GM21723 (cell line): ENCODE data around the gene FBLN1.
"Not testable (repeated sequence)": the region's sequence is repeated elsewhere in the genome, so short reads cannot be mapped to it uniquely, and the experiment has no call there.

Source experiments
- ATAC-seq: cut with Tn5 transposase; IDR thresholded peaks from one replicate; pipeline ENCODE4 v1.9.1; 2021; ENCODE audit warnings: mild to moderate bottlenecking, moderate library complexity; ENCODE audit not compliant: unreplicated experiment

Gene FBLN1

GRCh38 chr22:45582955-45583320, 80.3 kb downstream of the FBLN1 start:
- ATAC-seq = no peak

- ATAC-seq = no peak
Observed at GRCh38 chr22:45583504-45583903, 80.8 kb downstream of the FBLN1 start.

- no peak for ATAC-seq
Observed at GRCh38 chr22:45584121-45584570, 81.5 kb downstream of the FBLN1 start.

- no peak for ATAC-seq
Observed at GRCh38 chr22:45584621-45585436, 82.1 kb downstream of the FBLN1 start.

- no peak for ATAC-seq
Observed at GRCh38 chr22:45585437-45585755, 82.7 kb downstream of the FBLN1 start.

GRCh38 chr22:45585946-45586540, 83.4 kb downstream of the FBLN1 start:
- ATAC-seq = no peak

- ATAC-seq = no peak
Observed at GRCh38 chr22:45586651-45587405, 84.1 kb downstream of the FBLN1 start.

- no peak for ATAC-seq
Observed at GRCh38 chr22:45587638-45588505, 85.2 kb downstream of the FBLN1 start.

- ATAC-seq = no peak
Observed at GRCh38 chr22:45589556-45589955, 86.9 kb downstream of the FBLN1 start.

- no peak for ATAC-seq
Observed at GRCh38 chr22:45590262-45590661, 87.6 kb downstream of the FBLN1 start.

- ATAC-seq = not testable (repeated sequence)
Observed at GRCh38 chr22:45591633-45592213, 89.0 kb downstream of the FBLN1 start.

- no peak for ATAC-seq
Observed at GRCh38 chr22:45594123-45594941, 91.6 kb downstream of the FBLN1 start.

- ATAC-seq = no peak
Observed at GRCh38 chr22:45597460-45598192, 94.9 kb downstream of the FBLN1 start.

- ATAC-seq = no peak
Observed at GRCh38 chr22:45598596-45599217, 96.0 kb downstream of the FBLN1 start.

- no peak for ATAC-seq
Observed at GRCh38 chr22:45599836-45600577, 97.3 kb downstream of the FBLN1 start.

GRCh38 chr22:45600790-45601730, 98.4 kb downstream of the FBLN1 start:
- no peak for ATAC-seq
